K562 (cell line): ENCODE data around the gene KIAA2012. TPM values are rescaled to one million over a fixed set of nuclear protein-coding genes. Genes with fewer than 3 reads are reported as not detected.

Experiments
- BRD9 ChIP-seq: fragments of 450-650 bp; IDR thresholded peaks from 2 replicates; pipeline ENCODE4 v1.6.1; 2018; ENCODE audit warnings: low read depth; ENCODE audit not compliant: partially characterized antibody
- BRF2 ChIP-seq: IDR thresholded peaks from 3 replicates; pipeline ENCODE4 v1.6.1; 2011; ENCODE audit warnings: borderline replicate concordance, mild to moderate bottlenecking; ENCODE audit not compliant: insufficient read length, insufficient read depth
- CTBP1 ChIP-seq: fragments of 450-650 bp; IDR thresholded peaks from 2 replicates; pipeline ENCODE4 v1.6.1; 2016; ENCODE audit warnings: borderline replicate concordance
- ILK ChIP-seq: fragments of 450-650 bp; IDR thresholded peaks from 2 replicates; pipeline ENCODE4 v1.6.1; 2016; ENCODE audit warnings: missing genetic modification characterization, low read depth, mild to moderate bottlenecking, missing compliant biosample characterization, moderate library complexity, borderline replicate concordance
- IRF1 ChIP-seq: sonication (generic); formaldehyde crosslinking; IDR thresholded peaks from 2 replicates; pipeline ENCODE4 v1.8.0; 2022; ENCODE audit warnings: missing genetic modification reagents, mild to moderate bottlenecking, borderline replicate concordance
- MEF2D ChIP-seq: conservative IDR thresholded peaks from 2 replicates; pipeline ENCODE4 v1.6.1; 2016; ENCODE audit warnings: low read depth, missing genetic modification characterization, missing compliant biosample characterization
- PHF21A ChIP-seq: fragments of 450-650 bp; IDR thresholded peaks from 2 replicates; pipeline ENCODE4 v1.6.1; 2017; ENCODE audit warnings: low read depth, borderline replicate concordance
- SMARCE1 ChIP-seq: fragments of 450-650 bp; IDR thresholded peaks from 2 replicates; pipeline ENCODE4 v1.7.1; 2016; ENCODE audit warnings: mild to moderate bottlenecking
- polyA plus RNA-seq, 8 experiments: library from polyadenylated mRNA; depleted of rRNA in 4 of 8; stranded (reverse) in 5 of 8; unstranded in 3 of 8; fragments of >200 nt; fragmentation: Nextera tagmentation in 2 of 8; fragmentation: Illumina TruSeq in 1 of 8; extraction: Ambion mirVana in 2 of 8; extraction: Trizol in 1 of 8; gene quantifications; 2 replicates each; pipeline versions ENCODE4 v1.2.1 to v1.2.3, GENCODE V29; 2011 to 2014; ENCODE audit warnings: inconsistent platforms in 1 of 8, missing spikeins in 1 of 8
- total RNA-seq, 7 experiments: library from RNA; depleted of rRNA in 6 of 7; stranded (reverse); fragments of >200 nt in 6 of 7; fragmentation: Illumina TruSeq in 2 of 7; extraction: Trizol in 2 of 7; gene quantifications; 2 replicates each; pipeline versions ENCODE4 v1.2.1 to v1.2.3, GENCODE V29; 2011 to 2021; ENCODE audit warnings: low replicate concordance in 1 of 7
- TF ChIP-seq, protein P1 (sequence below): sonication (generic); formaldehyde crosslinking; IDR thresholded peaks from 2 replicates; pipeline ENCODE4 v1.8.1; 2023; ENCODE audit warnings: mild to moderate bottlenecking, missing genetic modification reagents
- TF ChIP-seq, protein P2 (sequence below): sonication (generic); IDR thresholded peaks from 2 replicates; pipeline ENCODE4 v1.6.1; 2016
- TF ChIP-seq, protein P3 (sequence below): fragments of 200-600 bp; sonication (generic); IDR thresholded peaks from one replicate; pipeline ENCODE4 v1.6.1; 2012; ENCODE audit warnings: mild to moderate bottlenecking, low read depth, low read length, inconsistent platforms

The KIAA2012 gene
- total and polyA plus RNA-seq, 9 of the 15 experiments (the other 6 are each of a cell fraction or from before 2014, with no cell fraction given): not detected

GRCh38 chr2:202221873-202222272 lies 148.8 kb downstream of the KIAA2012 start (continued):
- TF ChIP-seq IRF1 (CRISPR knock-in tag) (no peak), PHF21A (no peak), CTBP1 (peak; percentile 62), MEF2D (no peak), BRF2 (no peak), BRD9 (no peak), SMARCE1 (peak; percentile 78; the same call in 1 of the 2 replicates), ILK (tag) (no peak)
- TF ChIP-seq, protein P1, sequence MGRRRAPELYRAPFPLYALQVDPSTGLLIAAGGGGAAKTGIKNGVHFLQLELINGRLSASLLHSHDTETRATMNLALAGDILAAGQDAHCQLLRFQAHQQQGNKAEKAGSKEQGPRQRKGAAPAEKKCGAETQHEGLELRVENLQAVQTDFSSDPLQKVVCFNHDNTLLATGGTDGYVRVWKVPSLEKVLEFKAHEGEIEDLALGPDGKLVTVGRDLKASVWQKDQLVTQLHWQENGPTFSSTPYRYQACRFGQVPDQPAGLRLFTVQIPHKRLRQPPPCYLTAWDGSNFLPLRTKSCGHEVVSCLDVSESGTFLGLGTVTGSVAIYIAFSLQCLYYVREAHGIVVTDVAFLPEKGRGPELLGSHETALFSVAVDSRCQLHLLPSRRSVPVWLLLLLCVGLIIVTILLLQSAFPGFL (CRISPR knock-in tag): no peak
- TF ChIP-seq, protein P2, sequence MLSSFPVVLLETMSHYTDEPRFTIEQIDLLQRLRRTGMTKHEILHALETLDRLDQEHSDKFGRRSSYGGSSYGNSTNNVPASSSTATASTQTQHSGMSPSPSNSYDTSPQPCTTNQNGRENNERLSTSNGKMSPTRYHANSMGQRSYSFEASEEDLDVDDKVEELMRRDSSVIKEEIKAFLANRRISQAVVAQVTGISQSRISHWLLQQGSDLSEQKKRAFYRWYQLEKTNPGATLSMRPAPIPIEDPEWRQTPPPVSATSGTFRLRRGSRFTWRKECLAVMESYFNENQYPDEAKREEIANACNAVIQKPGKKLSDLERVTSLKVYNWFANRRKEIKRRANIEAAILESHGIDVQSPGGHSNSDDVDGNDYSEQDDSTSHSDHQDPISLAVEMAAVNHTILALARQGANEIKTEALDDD: peak; percentile 62; the same call in 1 of the 2 replicates
- TF ChIP-seq, protein P3, sequence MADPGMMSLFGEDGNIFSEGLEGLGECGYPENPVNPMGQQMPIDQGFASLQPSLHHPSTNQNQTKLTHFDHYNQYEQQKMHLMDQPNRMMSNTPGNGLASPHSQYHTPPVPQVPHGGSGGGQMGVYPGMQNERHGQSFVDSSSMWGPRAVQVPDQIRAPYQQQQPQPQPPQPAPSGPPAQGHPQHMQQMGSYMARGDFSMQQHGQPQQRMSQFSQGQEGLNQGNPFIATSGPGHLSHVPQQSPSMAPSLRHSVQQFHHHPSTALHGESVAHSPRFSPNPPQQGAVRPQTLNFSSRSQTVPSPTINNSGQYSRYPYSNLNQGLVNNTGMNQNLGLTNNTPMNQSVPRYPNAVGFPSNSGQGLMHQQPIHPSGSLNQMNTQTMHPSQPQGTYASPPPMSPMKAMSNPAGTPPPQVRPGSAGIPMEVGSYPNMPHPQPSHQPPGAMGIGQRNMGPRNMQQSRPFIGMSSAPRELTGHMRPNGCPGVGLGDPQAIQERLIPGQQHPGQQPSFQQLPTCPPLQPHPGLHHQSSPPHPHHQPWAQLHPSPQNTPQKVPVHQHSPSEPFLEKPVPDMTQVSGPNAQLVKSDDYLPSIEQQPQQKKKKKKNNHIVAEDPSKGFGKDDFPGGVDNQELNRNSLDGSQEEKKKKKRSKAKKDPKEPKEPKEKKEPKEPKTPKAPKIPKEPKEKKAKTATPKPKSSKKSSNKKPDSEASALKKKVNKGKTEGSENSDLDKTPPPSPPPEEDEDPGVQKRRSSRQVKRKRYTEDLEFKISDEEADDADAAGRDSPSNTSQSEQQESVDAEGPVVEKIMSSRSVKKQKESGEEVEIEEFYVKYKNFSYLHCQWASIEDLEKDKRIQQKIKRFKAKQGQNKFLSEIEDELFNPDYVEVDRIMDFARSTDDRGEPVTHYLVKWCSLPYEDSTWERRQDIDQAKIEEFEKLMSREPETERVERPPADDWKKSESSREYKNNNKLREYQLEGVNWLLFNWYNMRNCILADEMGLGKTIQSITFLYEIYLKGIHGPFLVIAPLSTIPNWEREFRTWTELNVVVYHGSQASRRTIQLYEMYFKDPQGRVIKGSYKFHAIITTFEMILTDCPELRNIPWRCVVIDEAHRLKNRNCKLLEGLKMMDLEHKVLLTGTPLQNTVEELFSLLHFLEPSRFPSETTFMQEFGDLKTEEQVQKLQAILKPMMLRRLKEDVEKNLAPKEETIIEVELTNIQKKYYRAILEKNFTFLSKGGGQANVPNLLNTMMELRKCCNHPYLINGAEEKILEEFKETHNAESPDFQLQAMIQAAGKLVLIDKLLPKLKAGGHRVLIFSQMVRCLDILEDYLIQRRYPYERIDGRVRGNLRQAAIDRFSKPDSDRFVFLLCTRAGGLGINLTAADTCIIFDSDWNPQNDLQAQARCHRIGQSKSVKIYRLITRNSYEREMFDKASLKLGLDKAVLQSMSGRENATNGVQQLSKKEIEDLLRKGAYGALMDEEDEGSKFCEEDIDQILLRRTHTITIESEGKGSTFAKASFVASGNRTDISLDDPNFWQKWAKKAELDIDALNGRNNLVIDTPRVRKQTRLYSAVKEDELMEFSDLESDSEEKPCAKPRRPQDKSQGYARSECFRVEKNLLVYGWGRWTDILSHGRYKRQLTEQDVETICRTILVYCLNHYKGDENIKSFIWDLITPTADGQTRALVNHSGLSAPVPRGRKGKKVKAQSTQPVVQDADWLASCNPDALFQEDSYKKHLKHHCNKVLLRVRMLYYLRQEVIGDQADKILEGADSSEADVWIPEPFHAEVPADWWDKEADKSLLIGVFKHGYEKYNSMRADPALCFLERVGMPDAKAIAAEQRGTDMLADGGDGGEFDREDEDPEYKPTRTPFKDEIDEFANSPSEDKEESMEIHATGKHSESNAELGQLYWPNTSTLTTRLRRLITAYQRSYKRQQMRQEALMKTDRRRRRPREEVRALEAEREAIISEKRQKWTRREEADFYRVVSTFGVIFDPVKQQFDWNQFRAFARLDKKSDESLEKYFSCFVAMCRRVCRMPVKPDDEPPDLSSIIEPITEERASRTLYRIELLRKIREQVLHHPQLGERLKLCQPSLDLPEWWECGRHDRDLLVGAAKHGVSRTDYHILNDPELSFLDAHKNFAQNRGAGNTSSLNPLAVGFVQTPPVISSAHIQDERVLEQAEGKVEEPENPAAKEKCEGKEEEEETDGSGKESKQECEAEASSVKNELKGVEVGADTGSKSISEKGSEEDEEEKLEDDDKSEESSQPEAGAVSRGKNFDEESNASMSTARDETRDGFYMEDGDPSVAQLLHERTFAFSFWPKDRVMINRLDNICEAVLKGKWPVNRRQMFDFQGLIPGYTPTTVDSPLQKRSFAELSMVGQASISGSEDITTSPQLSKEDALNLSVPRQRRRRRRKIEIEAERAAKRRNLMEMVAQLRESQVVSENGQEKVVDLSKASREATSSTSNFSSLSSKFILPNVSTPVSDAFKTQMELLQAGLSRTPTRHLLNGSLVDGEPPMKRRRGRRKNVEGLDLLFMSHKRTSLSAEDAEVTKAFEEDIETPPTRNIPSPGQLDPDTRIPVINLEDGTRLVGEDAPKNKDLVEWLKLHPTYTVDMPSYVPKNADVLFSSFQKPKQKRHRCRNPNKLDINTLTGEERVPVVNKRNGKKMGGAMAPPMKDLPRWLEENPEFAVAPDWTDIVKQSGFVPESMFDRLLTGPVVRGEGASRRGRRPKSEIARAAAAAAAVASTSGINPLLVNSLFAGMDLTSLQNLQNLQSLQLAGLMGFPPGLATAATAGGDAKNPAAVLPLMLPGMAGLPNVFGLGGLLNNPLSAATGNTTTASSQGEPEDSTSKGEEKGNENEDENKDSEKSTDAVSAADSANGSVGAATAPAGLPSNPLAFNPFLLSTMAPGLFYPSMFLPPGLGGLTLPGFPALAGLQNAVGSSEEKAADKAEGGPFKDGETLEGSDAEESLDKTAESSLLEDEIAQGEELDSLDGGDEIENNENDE: no peak
